HG03139 (cell line): ENCODE results near the gene FNDC1.
"Not testable (repeated sequence)": the region's sequence is repeated elsewhere in the genome, so short reads cannot be mapped to it uniquely, and the experiment has no call there.

Source experiments
- ATAC-seq: cut with Tn5 transposase; IDR thresholded peaks from one replicate; pipeline ENCODE4 v1.9.1; 2021; ENCODE audit not compliant: unreplicated experiment

Gene FNDC1

GRCh38 chr6:159252955-159253508 is 83.8 kb downstream of the FNDC1 start:
- ATAC-seq, result peak; percentile 62

GRCh38 chr6:159254186-159254585 is 85.0 kb downstream of the FNDC1 start:
- no peak for ATAC-seq

- ATAC-seq, result no peak
These were observed 86.3 kb downstream of the FNDC1 start for GRCh38 chr6:159255434-159255951.

- no peak for ATAC-seq
These were observed 86.9 kb downstream of the FNDC1 start for GRCh38 chr6:159256128-159256527.

GRCh38 chr6:159257846-159258245 is 88.6 kb downstream of the FNDC1 start:
- no peak for ATAC-seq

- no peak for ATAC-seq
These were observed 90.4 kb downstream of the FNDC1 start for GRCh38 chr6:159259441-159260125.

- no peak for ATAC-seq
These were observed 91.0 kb downstream of the FNDC1 start for GRCh38 chr6:159260208-159260607.

- no peak for ATAC-seq
These were observed 92.8 kb downstream of the FNDC1 start for GRCh38 chr6:159261995-159262394.

GRCh38 chr6:159262586-159262985 is 93.4 kb downstream of the FNDC1 start:
- ATAC-seq, result no peak

GRCh38 chr6:159267165-159267564 is 98.0 kb downstream of the FNDC1 start:
- ATAC-seq, result no peak

- no peak for ATAC-seq
These were observed 99.3 kb downstream of the FNDC1 start for GRCh38 chr6:159268511-159268910.

GRCh38 chr6:159271257-159271656 is 102.1 kb downstream of the FNDC1 start:
- ATAC-seq, result no peak

- no peak for ATAC-seq
These were observed 109.4 kb downstream of the FNDC1 start for GRCh38 chr6:159278626-159279025.

- ATAC-seq, result no peak
These were observed 110.6 kb downstream of the FNDC1 start for GRCh38 chr6:159279790-159280277.

GRCh38 chr6:159282421-159282820 is 113.2 kb downstream of the FNDC1 start:
- no peak for ATAC-seq

GRCh38 chr6:159284661-159285060 is 115.5 kb downstream of the FNDC1 start:
- ATAC-seq, result not testable (repeated sequence)

- no peak for ATAC-seq
These were observed 129.6 kb downstream of the FNDC1 start for GRCh38 chr6:159298840-159299239.

- ATAC-seq, result no peak
These were observed 130.4 kb downstream of the FNDC1 start for GRCh38 chr6:159299566-159299965.

- no peak for ATAC-seq
These were observed 132.1 kb downstream of the FNDC1 start for GRCh38 chr6:159301277-159301676.

- ATAC-seq, result no peak
These were observed 132.8 kb downstream of the FNDC1 start for GRCh38 chr6:159301810-159302593.

- no peak for ATAC-seq
These were observed 133.4 kb downstream of the FNDC1 start for GRCh38 chr6:159302594-159302992.

GRCh38 chr6:159303159-159303558 is 134.0 kb downstream of the FNDC1 start:
- ATAC-seq, result no peak
